Activated CD4-positive, alpha-beta T cell treated with anti-CD3 and anti-CD28 coated beads for 24 hours (primary cell): ENCODE results near the gene RASEF.
"Not testable (repeated sequence)": the region's sequence is repeated elsewhere in the genome, so short reads cannot be mapped to it uniquely, and the experiment has no call there.

Experiments
- DNase-seq, 2 donors: peaks; one replicate each; pipeline ENCODE4 v3.0.0-alpha.2; 2020; ENCODE audit warnings: low read depth in 2 of 2

RASEF gene

DNA sequence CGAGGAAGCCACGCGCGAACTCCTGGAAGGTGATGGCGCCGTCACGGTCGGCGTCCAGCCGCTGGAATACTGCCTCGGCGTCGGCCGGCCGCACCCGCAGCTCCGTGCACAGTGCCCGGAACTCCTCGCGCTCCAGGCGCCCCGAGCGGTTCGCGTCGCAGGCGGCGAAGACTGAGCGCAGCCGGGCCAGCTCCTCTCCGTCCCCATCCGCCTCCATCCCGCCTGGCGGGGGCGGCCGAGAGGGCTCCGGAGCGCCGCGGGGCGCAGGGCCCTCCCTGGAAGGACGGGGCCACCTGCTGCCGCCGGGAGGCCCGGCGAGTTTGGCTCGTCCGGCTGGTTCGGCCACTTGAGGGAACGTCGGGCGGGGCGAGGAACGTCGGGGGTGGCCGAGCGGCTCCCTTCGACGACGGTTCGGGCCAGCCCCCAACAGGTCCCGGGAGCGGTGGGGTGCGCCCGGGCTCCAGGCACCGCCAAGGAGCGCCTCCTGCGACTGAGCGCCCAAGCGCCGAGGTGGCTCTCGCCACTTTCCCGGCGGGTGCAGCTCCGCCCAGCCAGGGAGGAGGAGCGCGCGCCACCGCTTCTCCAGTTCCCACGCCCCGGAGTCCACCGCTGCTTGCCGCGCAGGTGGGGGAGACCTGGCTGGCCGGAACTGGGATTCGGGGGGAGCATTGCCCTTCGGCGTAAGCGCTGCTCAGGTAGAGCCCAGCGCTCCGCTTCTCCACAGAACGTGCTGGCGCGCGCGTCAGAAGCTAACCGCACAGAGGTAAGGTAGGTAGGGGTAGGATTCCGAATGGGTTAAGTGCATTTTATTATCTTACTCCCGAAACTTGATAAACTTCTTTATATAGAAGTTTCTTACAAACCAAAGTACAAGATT lies at the start of gene RASEF:
Gene RASEF, minus strand, starts transcription at position 492 of the 877 bp plus-strand sequence. Its CDS starts 275 bp downstream, at position 217.
- DNase-seq = no peak

DNA sequence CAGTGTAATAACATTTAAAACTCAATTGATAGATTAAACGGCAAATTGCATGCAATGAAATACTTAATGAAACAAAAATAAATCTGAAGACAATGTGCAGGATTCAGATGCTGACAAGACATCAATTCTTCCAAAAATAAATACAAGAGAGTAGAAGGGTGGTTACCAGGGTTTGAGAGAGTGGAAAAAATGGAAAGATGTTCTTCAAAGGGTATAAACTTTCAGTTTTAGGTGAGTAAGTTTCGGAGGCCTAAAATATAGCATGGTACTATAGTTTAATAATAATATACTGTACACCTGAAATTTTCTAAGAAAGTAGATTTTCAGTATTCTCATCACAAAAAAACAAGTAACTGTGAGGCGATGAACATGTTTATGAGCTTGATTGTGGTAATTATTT lies 48.2 kb upstream of the RASEF start:
- DNase-seq = no peak

DNA sequence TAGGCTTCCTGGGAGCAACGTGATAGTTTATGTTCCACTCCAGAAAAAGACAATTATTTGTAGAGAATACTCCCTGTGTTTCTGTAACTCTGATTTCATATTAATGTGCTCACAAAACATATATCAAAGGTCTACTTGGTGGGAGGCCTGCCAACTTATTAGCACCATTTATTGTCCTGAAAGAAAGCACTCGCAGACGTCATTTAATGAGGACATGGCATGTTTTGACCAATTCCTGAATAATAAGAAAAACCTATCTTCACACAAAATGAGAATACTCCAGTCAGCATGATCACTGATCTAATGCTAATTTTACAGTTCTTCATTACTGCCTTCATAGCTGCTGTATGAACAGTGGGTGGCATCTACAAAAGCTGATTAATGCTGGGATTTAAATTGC lies 46.4 kb upstream of the RASEF start:
- DNase-seq = no peak

DNA sequence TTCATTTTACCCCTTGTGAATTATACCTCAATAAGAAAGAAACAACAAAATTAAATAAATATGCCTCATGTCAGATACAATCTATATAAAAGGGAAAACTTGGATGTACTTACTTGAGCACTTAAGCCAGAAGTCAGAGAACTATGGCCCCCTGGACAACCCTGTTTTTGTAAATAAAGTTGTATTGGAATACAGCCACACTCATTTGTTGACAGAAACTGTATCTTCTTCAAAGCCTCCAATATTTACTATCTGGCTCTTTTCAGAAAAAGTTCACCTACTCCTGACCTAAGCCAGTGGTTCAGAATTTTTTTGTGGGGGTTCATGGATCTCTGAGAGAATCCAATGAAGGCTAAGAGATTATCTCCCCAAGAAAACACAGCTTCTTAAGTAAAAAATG lies 45.3 kb upstream of the RASEF start:
- no peak for DNase-seq

DNA sequence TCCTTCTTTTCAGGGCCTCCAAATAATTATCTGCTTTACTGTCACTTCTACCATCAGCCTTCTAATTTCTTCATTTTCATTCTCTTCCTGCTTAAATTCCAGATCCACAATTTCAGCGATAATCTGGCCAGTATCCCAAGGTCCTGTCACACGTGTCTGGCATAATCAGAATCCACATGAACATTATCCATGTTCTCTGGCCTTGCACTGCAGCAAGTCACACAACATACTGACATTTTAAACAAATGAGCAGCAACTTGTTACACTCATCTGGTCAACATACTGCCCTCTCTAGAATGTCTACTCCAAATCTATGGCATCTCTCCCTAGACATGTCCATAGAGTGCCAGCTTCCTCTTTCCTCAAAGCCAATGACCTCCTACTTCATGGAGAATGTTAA lies 43.8 kb upstream of the RASEF start:
- no peak for DNase-seq

DNA sequence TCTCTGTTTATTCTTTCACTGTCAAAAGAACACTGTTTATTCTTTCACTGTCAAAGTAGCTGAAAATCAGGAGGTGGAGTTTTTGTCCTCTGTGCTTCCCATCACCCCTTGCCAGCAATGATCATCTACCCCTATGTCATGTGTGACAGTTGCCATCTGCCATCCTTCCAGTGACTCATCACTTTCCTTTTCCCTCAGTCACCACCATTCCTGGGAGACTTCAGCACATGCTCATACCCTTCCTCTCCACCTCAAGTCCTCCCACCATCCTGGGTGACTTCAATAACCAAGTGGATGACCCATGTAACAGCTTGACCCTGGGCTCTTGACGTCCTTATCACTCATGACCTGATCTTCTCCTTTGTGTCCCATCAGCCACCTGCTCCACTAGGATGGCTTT lies 43.3 kb upstream of the RASEF start:
- no peak for DNase-seq

DNA sequence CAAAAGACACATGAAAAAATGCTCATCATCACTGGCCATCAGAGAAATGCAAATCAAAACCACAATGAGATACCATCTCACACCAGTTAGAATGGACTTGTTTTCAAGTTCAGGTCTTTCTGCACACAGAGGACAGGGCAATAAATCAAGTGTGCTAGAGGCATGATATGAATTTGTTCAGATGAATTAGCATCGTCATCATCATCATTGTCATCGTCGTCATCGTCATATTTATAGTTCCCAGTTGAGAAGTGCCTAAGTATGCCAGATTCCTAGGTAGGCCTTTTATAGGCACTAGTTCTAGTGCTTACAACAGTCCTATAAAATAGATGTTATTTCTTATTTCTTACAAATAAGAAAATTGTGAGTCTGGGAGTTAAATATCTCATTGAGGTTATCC lies 34.7 kb upstream of the RASEF start:
- DNase-seq = no peak

DNA sequence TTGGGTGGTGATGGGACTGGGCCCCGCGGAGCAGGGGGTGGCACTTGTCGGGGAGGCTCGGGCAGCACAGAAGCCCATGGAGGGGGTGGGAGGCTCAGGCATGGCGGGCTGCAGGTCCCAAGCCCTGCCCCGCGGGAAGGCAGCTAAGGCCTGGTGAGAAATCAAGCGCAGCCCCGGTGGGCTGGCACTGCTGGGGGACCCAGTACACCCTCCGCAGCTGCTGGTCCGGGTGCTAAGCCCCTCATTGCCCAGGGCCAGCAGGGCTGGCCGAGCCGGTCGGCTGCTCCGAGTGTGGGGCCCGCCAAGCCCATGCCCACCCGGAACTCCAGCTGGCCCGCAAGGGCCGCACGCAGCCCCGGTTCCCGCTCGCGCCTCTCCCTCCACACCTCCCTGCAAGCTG lies 30.4 kb upstream of the RASEF start:
- DNase-seq = not testable (repeated sequence)

DNA sequence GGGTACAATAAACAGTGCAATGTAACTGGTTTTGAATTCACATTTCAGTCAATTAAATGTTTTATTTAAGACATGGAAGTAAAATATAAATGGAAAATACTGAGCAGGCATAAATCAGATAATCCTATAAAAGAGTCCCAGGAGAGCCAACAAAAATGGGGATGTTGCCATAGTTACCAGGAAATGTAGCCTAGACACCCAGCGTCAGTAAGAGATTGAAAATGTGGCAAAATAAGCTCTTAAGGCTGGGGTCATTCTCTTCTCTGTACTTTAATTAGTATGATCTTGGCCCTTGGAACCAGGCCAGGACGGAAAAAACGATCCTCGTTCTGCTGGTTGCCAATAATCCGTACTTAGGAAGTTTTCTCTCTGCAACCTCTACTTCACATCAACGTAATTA lies 18.9 kb upstream of the RASEF start:
- no peak for DNase-seq

DNA sequence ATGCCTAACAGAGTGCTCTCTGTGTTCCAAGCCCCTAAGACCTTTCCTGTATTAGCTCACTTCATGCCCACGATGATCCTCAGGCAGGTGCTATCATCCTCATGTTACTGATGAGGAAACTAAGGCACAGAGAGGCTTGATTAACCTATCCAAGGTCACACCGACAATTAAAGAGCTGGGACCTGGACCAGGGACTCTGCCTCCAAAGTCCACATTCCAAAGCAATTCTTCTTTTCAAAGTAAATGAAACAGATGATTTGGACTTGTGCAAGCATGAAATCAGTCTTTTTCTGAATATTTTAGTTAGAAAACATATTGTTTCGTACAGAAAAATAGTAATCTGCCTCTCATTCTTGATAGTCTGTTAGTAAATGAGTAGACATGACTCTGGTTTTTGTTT lies 18.1 kb upstream of the RASEF start:
- DNase-seq = no peak

DNA sequence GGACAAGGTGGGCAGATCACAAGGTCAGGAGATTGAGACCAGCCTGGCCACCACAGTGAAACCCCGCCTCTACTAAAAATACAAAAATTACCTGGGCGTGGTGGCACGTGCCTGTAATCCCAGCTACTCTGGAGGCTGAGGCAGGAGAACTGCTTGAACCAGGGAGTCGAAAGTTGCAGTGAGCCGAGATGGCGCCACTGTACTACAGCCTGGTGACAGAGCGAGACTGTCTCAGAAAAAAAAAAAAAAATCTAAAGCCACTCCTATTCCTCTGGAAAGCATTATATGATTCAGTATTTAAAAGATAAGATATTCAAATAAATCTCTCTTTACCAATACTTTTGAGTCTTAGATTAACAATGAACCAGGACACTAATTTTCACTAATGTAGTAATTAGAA lies 13.0 kb upstream of the RASEF start:
- DNase-seq = not testable (repeated sequence)

DNA sequence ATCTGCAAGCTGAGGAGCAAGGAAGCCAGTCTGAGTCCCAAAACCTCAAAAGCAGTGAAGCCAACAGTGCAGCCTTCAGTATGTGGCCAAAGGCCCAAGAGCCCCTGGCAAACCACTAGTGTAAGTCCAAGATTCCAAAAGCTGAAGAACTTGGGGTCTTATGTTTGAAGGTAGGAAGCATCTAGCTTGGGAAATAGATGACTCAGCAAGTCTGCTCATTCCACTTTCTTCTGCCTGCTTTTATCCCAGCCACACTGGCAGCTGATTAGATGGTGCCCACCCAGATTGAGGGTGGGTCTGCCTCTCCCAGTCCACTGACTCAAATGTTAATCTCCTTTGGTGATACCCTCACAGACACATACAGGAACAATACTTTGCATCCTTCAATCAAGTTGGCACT lies 9.6 kb upstream of the RASEF start:
- not testable (repeated sequence) for DNase-seq

DNA sequence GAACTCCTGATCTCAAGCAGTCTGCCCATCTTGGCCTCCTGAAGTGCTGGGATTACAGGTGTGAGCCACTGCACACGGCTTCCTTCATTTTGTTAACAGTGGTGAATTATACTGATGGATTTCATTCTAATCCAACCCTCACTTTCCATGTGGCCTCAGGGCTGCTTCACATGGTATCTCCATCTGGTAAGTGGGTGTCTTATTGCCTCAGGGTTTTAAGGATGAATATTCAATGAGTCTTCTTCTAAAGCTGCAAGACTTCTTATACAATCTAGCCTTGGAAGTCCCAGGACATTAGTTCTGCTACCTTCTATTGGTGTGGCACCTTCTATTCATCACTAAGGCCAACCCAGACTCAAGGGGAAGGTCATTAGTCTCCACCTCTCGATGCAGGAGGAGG lies 8.7 kb upstream of the RASEF start:
- DNase-seq = no peak

DNA sequence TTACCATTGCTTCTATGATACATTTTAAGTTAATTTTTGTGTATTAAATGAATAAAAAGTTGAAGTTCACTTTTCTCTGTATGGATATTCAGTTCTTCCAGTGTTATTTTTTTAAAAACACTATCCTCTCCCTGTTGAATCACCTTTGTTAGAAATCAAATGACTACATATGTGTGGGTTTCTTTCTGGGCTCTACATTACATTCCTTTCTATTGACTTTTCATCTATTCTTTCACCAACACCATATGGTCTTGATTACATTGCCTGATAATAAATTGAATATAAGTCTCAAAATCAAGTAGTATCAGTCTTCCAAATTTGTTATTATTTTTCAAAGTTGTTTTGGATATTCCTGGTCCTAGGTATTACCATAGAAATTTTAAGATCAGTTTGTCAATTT lies 7.3 kb upstream of the RASEF start:
- no peak for DNase-seq

DNA sequence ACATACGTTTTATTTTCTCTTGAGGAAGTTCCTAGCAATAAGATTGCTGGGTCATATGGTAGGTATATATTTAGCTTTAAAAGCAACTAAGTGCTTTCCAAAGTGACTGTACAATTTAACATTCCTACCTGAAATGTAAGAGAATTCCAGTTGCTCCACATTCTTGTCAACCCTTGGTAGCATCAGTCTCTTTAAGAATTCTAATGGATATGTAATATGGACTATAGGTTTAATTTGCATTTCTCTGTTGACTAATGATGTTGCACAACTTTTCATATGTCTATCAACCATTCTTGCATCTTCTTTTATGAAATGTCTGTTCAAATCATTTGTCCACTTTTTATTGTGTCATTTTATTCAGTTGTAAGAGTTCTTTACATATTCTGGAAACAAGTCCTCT lies 6.7 kb upstream of the RASEF start:
- DNase-seq = no peak

DNA sequence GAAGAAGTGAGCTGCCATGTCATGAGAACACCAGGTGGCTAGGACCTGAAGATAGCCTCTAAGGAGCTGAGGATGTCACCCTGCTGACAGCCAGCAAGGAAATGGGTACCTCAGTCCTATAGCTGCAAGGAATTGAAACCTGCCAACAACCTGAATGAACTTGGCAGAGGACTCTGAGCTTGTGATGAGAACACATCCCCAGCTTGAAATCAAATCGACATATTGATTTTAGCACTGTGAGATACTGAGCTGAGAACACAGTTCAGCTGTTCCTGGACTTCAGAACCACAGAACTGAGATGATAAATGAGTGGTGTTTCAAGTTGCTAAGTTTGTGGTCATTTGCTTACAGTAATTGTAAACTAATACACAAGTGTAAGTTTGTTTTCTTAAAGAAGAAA lies 5.5 kb upstream of the RASEF start:
- no peak for DNase-seq

DNA sequence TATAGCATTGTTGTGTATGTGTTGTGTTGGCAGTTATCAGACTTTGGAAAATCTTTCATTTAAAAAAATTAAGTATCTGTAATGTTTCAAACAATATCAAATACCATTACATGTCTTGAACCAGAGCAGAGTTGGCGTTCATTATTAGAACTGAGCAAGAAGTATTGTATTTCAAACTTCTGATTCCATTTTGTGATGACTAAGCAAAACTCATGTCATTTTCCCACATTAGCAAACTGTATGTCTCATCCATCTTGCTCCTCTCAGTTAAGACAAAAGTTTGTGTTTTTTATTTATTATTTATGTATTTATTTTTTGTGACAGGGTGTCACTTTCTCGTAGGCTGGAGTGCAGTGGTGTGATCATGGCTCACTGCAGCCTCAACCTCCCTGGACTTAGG lies 4.6 kb upstream of the RASEF start:
- DNase-seq = no peak

DNA sequence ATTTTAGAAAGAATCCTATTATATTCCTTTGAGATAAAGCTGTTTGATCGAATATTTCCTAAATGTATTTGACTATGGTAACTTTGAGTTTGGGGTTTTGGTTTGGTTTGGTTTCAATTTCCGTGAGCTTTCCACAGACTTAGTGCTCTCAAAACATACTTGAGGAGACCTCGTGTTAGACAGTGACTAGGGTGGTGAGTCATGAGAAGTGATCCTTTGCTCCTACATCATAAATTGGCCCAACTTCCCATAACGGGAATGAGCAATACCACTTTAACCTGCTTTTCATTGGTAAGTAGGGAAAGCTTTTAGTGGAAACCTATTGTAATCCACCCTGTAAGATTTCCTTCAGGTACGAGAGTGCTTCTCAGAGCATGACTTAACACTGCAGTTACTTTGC lies 3.8 kb upstream of the RASEF start:
- DNase-seq = no peak

DNA sequence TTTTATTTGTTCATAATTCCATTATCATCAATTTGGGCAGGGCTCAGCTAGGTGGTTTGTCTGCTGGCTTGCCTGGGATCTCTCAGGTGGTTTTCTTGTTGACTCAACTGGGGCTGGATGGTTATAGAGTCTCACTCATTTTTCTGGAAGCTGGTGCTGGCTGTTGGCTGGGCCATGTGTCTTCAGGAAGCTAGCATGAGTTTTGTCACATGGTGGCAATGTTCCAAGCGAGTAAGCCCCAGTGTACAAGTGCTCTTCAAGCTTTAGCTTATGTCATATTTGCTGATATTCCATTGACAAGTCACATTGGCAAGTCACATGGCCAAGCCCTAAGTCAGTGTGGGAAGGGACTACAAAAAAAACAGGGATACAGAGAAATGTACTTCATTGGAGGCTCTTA lies 2.3 kb upstream of the RASEF start:
- no peak for DNase-seq

DNA sequence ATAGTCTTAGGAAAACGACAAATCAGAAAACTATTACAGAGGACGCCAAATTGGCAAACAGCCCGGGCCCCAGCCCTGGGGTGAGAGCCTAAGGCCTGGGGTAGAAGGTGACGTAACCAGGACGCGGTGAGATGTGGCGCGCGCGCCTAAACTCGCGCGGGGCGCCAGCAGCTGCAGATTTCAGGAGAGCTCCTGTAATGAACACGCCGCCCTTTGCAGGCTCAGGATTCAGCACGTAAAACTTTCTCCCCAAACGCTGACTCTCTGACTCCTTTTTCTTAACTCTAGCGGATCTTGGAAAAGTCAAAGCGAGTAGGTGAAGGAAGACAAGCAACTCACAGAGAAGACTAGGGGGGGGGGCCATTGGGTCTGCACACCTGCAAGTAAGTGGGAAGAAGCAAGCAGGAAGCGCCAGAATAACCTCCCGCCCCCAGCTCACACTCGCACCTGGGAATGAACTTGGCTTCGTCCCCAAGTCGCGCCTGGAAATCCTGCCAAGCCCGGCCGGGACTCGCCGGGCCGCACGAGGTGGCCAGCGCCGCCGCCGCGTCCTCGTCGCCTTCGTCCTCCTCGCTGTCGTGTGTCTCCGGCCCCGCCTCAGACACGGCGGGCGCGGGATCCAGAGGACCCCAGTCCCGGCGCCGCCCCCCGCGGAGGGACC lies 822 bp downstream of the RASEF start:
- no peak for DNase-seq

DNA sequence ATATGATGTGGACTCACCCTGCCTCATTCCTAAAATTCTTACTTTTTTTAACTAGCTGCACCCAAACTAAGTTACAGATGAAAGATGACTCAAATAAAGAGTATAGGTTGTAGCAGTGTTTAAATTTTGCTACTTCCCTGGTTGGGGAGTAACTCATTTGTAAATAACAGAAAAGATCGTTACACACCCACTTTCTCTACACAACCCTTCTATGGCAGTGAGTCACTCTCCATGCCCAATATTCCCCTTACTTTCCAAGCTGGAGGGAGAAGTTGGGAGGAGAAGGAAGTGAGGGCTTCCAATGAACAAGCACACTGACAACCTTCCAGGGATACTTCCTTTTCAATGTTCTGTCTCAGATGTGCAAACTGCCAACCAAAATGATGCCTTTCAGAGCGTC lies 1.9 kb downstream of the RASEF start:
- no peak for DNase-seq

DNA sequence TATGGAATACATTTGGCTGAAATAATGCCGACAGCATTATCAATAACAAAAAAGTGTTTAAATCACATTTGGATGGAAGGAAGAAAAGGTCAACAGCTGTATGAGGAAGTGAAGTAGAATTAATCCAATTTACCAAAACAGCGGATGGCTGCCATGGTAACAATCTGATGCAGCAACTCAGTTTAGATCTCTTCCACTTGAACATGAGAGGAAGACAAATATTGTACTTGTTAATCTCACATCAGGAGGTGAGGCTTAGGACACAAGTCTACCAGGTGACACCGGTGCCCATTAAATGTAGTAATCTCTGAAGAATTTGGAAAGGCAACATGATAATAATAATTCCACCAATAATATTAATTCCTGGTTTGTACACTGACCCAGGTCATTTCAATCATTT lies 2.4 kb downstream of the RASEF start:
- DNase-seq = no peak

DNA sequence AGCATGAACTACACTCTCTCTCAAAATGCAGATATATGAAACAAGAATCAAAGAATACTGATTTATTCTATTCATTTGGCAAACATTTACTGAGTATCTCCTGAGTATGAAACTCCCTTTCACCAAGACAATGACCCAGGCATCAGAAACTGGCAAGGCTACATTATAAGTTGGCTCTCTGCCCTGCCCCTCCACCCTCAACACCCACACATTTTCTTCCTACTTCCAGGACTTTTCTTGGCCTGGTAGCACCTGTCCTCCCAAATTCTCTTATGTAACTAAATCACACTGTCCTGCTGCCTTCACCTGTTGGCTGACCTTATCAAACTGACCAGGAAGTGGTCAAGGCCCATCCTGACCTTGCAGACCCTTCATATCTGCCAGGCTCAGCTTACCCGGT lies 3.5 kb downstream of the RASEF start:
- DNase-seq = no peak

DNA sequence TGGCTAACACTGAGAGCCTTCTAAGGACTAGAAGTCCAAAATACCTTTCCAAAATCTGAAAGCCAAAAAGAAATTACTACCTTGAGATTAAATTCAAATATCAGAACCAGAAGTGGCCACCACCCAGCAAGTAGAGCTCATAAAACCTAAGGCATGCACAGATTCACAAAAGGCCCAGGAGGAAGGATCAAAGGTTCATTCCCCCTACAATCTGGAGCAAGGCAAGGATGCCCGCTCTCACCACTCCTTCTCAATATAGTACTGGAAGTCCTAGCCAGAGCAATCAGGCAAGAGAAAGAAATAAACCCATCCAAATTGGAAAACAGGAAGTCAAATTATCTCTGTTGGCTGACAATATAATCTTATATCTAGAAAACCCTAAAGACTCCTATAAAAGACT lies 6.0 kb downstream of the RASEF start:
- DNase-seq = no peak
